GM08714 (cell line): Measurements from ENCODE around the gene TXNRD2.

ENCODE experiments used
- H3K4me3 ChIP-seq: fragments of 200-500 bp; sonication (Bioruptor generic); 2 replicates; pipeline ENCODE4 v1.5.1; 2014; ENCODE audit warnings: mild to moderate bottlenecking, low read length, inconsistent platforms
- ZNF274 ChIP-seq: IDR thresholded peaks from 2 replicates; pipeline ENCODE4 v1.6.1; 2012; ENCODE audit warnings: mild to moderate bottlenecking, low read depth, low read length

The TXNRD2 gene

DNA sequence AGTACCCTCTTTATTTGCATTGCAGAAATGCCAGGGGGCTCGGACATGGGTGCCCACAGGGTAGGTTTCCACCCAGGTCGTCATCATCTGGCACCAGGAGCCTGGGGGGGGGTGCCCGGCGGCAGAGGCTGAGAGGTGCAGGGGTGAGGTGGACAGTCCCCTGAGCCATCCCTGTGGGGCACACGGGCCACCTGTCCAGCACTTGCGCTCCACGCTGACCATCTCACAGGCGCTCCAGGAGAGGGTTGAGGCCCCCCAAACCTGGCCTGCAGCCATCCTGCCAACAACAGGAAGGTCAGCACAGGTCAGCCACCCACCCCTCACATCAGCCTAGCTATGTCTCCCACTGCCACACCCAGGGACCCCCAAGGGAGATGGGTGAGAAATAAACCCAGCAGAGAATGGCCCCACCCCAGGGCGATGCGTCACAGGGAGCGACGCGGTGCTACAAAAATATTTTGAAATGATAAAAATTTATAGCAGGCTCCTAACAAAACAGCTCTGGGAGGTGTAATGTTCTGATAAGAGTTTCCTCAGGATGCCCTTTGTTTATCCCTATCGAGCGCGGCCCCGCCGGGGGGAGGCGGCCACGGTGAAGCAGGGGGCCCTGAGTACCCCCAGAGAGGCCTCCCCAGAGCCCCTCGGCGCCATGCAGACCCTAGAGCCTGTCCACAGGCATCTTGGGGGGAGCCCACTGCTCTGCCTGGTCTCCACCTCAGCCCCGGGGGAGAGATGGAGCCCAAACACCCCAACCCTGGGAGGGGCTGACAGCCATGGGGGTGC lies 65.9 kb downstream of the TXNRD2 start:
- no peak for TF ChIP-seq ZNF274
- no peak overlapping the region for H3K4me3 ChIP-seq

DNA sequence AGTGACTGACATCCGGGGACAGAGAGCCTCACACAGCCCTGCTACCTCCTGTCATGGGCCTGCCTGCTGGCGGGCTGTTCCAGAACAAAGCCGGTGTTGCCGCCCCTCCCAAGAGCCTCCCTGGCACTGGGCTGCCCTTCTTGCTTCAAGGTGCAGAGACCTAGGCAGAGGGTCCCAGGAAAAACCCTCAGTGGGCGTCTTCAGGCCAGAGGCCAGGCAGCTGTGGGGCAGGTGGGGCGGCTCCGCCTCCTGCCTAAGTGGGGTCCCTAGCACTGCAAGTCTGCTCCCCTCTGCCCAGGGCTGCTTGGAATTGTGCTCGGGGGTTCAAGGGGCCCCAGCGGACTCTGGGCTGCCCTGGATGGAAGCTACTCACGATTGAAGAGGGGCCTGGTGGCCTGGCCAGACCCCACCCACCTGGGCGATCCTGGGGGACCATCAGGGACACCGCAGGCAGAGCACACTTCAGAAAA lies 66.5 kb downstream of the TXNRD2 start:
- TF ChIP-seq ZNF274, result no peak
- no peak overlapping the region for H3K4me3 ChIP-seq

DNA sequence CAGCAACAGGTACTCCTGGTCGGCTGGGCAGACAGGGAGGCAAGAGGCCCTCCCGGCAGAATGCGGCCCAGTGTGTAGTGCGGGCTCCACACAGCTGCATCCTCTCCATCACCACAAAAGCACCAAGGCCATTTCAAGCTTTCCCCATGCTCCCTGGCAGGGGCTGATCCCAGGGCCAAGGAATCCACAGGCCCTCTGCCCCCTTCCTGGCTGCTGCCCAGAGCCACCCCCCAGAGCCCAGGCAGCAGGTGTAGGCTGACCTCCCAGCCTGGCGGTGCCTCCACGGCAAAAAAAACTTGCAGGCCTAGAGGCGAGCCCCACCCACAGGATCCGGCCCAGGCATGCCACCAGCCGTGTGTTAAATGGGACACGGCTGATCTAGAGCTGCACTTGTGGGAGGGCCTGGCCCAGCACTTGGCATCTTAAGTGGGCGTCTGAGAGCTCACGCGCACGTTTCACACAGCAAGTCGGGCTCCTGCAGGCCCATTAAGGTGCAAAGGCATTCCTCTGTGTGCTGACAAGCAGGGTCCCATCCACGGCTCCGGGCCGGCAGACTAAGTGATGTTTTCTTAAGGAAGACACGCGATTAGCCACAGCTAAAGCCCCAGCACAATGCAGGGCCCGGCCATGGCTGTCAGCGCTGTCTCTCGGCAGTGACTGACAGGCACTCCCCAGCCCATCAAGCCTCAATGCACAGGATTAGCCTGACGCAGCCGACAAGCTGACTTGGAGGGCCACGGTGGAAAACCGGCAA lies 67.1 kb downstream of the TXNRD2 start:
- TF ChIP-seq ZNF274, result no peak
- no peak overlapping the region for H3K4me3 ChIP-seq

GRCh38 chr22:19873960-19874306 lies 67.7 kb downstream of the TXNRD2 start:
- no peak overlapping the region for H3K4me3 ChIP-seq
- TF ChIP-seq ZNF274, result no peak

DNA sequence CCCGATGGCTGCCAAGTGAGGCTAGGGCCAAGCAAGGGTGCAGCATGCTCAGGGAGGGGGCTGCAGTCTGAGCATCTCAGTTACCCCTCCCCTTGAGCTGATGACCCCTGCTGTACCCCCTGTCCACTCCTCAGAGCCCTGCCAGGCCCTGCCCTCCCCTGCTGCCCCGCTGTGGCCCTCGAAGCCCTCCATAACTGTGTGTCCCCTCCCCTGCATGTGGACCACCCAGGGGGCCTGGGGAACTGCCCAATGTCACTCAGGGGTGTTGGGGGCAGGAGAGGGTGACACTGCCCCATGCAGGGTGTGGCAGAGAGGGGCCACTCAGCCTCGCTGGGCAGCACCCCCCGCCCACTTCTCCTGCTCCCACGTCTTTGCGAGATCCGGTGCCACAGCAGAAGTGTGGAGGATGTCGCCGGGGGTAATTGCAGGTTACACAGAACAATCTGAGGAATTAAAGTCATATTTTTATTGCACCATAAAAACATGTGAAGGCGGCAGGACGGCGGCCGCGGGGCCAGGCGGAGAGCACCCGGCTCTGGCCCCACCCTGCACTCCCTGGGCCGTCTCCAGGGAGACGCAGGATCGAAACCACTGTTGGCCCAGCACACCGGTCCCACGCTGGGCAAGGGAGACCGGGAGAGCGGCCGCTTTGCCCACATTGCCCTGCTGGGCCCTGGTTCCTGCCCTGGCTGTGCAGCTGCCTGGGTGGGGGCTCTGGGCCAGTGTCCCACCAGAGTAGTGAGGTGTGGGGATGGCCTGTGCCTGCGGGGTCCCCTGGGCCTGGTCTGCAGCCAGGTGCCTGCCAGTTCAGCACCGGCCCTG lies 68.3 kb downstream of the TXNRD2 start:
- TF ChIP-seq ZNF274, result no peak

DNA sequence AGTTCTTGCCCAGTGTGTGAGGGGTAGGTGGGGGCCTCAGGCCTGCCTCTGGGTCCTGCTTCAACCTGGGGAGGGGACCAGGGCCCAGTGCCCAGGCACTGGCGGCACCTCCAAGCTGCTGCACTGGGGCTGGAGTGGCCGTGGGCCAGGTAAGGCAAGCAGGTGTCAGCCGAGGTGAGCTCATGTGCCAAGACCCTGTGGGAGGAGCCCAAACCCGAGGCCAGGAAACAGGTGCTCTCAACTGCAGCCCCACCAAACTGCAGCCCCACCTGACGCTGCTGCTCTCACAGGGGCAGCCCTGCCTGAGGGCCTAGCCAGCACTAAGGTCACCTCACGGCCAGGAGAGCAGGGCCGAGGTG lies 68.9 kb downstream of the TXNRD2 start:
- no peak overlapping the region for H3K4me3 ChIP-seq
- TF ChIP-seq ZNF274, result no peak

More for the DNA sequence above, 68.3 kb downstream of the TXNRD2 start:
- no peak overlapping the region for H3K4me3 ChIP-seq

DNA sequence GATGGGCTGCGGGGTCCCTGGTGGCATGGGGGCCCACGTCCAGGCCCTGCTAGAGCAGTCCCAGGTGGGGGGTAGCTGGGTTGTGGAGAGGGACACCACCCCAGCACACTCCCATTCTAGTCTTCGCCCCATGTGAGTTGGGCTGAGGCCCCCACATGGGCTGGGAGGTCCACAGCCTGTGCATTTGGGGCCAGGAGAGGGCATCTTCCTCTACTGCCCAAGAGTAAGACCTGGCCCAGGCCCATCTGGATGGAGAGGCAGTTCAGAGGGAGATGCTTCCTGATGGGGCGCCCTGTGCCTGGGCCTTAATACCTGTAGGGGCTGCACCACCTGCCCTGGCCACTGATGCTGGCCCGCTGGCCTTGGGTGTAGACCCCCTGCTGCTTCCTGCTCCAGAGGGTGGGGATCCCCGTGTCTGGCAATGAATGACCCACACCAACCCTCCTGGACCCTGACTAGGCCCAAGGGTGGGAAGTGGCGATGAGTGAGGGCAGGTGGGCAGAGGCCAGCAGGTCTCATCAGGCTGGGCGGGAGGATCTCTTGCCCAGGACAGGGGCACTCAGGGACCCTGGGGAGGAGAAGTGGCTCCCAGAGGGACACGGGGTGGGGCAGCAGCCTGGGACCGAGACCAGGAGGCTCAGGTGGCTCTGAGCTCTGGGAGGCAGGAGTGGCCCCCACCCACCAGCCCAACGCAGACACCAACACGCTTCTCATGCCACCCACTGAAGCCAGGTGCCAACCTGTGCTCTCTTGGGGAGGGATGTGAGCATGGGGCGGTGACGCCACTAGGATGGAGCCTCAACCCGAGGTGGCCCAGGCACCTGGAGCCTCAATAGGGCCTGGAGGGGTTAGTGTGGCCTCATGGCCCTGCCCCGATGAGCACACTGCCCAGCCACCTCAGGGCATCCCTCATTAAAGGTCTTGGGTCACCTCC lies 69.5 kb downstream of the TXNRD2 start:
- no peak for TF ChIP-seq ZNF274
- no peak overlapping the region for H3K4me3 ChIP-seq

DNA sequence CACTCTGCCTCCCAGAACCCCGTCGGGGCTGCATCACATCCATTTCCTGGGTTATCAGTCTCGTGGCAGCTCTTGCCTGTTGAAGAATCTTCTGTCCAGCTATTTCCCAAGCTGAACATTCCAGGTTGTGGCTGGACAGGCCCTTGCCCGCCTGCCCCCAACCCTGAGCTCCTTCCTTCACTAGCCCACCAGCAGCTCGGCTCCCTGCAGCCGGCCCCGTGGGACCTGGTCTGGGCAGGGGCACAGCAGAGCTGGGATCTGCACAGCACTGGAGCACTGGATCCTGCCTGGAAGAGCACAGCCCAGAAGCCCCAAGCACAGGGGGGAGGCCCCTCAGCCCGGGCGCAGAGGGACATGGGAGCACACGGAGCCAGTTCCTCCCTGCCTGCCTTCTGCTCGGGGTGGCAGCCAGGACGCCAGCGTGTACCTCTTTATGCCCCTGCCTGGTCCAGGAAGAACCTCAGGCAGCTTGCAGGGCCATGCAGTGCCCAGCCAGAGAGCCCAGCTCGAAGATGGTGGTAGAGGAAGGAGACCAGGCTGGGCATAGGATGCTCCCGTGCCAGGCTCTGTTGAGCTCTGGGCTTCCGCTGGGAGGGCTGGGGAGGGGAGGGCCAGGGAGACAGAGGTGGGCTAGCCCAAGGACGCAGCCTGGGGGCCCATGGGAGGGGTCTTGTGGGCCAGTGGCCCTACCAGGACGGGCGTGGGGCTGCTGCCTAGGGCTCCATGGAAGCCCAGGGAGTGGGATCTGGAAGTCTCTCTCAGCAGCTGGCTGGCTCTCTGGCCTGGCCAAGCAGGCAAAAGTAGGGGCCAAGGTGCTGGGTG lies 70.4 kb downstream of the TXNRD2 start:
- TF ChIP-seq ZNF274, result no peak
- no peak overlapping the region for H3K4me3 ChIP-seq

GRCh38 chr22:19870153-19871022 lies 71.2 kb downstream of the TXNRD2 start:
- no peak for TF ChIP-seq ZNF274
- H3K4me3 ChIP-seq, result no peak overlapping the region

GRCh38 chr22:19869497-19870152 lies 72.0 kb downstream of the TXNRD2 start:
- H3K4me3 ChIP-seq, result no peak overlapping the region
- TF ChIP-seq ZNF274, result no peak

DNA sequence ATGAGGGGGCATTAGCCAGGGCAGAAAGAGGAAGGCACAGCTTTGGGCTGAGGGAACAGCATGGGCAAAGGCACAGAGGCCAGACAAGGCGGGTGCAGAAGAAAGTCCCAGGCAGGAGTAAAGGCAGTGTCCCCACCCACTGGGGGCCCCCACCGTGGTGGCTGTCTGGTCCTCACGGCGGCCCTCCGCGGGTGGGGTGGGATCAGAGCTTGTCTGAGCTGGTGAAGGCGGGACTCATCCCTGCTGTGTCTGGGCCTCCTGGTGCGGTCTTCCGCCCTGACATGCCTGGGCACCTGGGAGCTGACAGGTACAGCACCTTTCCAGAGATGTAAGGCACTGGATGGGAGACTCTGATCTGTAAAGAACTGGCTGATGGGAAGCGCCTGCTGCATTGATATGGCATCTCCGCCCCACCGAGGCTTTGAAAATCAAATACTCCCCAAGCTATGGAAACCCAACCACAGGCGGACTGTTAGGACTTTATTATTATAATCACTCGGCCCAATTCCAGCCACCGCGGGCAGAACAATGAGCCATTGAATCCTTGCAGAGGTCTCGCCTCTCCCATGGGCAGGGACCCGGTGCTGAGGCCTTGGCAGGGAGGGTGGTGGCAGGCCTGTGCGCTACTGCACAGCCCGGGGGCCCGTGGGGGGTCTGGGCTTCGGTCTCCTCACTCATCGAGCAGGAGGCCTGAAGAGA lies 72.7 kb downstream of the TXNRD2 start:
- no peak overlapping the region for H3K4me3 ChIP-seq
- TF ChIP-seq ZNF274, result no peak
